ENCODE results near the gene AKAP13. TPM values are rescaled to one million over a fixed set of nuclear protein-coding genes. Genes with fewer than 3 reads are reported as not detected.

The AKAP13 gene
- total and polyA plus RNA-seq, 2 of the 13 experiments (the other 11 are each of a cell fraction or from before 2014, with no cell fraction given), result 6.7 to 27.1 TPM

DNA sequence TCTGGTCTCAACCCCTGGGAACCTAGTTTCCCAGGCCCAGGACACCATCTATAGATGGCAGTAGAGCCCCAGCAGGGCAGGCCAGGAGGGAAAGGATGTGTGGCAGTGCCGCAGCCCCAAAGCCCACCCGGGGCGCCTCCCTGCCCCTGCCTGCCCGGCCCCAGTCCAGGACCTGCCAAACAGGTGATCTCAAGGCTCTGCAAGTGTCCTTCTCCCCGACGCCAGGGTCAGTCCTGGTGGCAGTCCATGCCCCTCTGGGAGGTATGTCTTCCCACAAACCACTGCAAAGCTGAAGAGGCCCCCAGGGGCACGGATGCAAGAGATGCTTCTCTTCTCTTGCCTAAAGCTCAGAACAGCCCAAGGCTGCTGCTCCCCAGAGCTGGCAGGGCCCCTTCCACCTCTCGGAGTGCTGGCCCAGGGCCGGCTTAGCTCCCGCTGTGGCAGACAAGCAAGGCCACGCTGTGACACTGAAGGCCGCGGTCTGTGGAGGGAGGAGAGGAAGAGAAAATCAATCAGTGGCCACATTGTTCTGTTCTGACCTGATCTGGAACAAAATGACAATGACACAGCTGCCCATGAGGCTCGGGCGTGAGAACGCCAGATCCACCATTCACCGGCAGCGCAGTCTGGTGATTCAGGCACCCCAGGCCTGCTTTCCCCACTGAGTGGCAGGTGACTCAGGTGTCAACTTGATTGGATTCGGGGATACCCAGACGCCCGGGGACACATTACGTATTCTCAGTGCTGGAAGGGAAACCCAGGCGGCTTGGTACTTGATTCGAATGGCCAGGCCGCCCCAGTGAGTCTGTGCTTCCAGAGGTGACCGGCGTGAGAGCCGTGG is 380.3 kb downstream of the AKAP13 start (continued):
- TF ChIP-seq NR2C2 (CRISPR knock-in tag; IDR thresholded peaks at IDR 0.05; ENCODE audit: borderline replicate concordance), result no peak

DNA sequence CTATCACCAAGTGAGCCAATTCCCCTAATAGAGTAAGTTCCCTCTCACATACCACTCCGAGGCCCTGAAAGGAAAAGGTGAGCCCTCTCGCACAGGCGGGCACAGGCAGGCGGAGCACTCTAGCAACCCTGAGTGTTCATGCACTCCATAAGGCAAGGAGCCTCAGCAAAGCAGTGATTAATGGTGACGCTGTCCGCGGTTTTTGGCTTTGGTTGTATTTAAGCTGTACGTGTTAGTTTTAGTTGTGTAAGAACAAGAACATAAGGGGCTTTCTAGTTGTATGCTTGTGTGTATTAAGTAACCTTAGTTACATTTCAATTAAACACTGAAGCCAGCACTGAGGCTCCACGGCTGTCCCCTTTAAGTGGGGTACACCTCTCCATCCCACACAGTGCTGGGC is 381.2 kb downstream of the AKAP13 start:
- CTCF ChIA-PET (ENCODE audit: low intra/inter-chr PET ratio, low total read pairs), result no interaction called here
- TF ChIP-seq SOX5 (CRISPR knock-in tag; IDR thresholded peaks at IDR 0.05; ENCODE audit: borderline replicate concordance) (no peak), STAG1 (CRISPR knock-in tag; IDR thresholded peaks at IDR 0.05) (no peak), SCMH1 (CRISPR knock-in tag; IDR thresholded peaks at IDR 0.05; ENCODE audit: borderline replicate concordance) (no peak), ZNF646 (CRISPR knock-in tag; IDR thresholded peaks at IDR 0.05) (no peak), PAX8 (CRISPR knock-in tag; IDR thresholded peaks at IDR 0.05; ENCODE audit: borderline replicate concordance) (no peak), ATF1 (CRISPR knock-in tag; IDR thresholded peaks at IDR 0.05) (no peak), ZNF768 (CRISPR knock-in tag; IDR thresholded peaks at IDR 0.05) (no peak), DR1 (CRISPR knock-in tag; IDR thresholded peaks at IDR 0.05) (no peak), ZNF292 (CRISPR knock-in tag; IDR thresholded peaks at IDR 0.05; ENCODE audit: borderline replicate concordance, low read depth) (no peak), ATRX (CRISPR knock-in tag; IDR thresholded peaks at IDR 0.05; ENCODE audit: borderline replicate concordance) (no peak), REXO4 (CRISPR knock-in tag; IDR thresholded peaks at IDR 0.05; ENCODE audit: borderline replicate concordance) (no peak), PLSCR1 (CRISPR knock-in tag; IDR thresholded peaks at IDR 0.05; ENCODE audit: borderline replicate concordance) (no peak)

More for the DNA sequence above, 381.2 kb downstream of the AKAP13 start:
- no peak overlapping the region for H3K4me3 ChIP-seq (replicated peaks in 1 of 3; ENCODE audit: insufficient read depth in 1 of 3, low read depth in 2 of 3, low read length in 3 of 3)
- DNase-seq (ENCODE audit: low spot score) (no peak), ATAC-seq (no peak), FAIRE-seq (no peak)
- no peak overlapping the region for H3K27ac ChIP-seq (ENCODE audit: extremely low read length, insufficient read depth, low read length)
- H3K4me1 ChIP-seq (ENCODE audit: insufficient read depth, low read length), result peaks cover 19% of the 10 kb centered on the region
- POLR2A ChIA-PET, result no interaction called here
- H4K20me1 ChIP-seq (ENCODE audit: insufficient read depth, low read length), result no peaks in the 10 kb centered on the region
- no peaks in the 10 kb centered on the region for H3K27me3 ChIP-seq (ENCODE audit: control insufficient read depth in 1 of 2, insufficient read depth in 2 of 2, low read length in 2 of 2)
- peaks cover 8 to 12% of the 10 kb centered on the region in 2 experiments; a peak in 2 of 5 replicates for H3K36me3 ChIP-seq (replicated peaks in 1 of 2; ENCODE audit: control insufficient read depth in 1 of 2, insufficient read depth in 2 of 2, low read length in 2 of 2)
- no peak overlapping the region for H2AFZ ChIP-seq (ENCODE audit: low read length)
- H3K4me2 ChIP-seq (ENCODE audit: low read depth, low read length), result no peak overlapping the region
- WGBS (ENCODE audit: low lambda C conversion rate), result 99% methylated on average over 7 of the region's 9 CpGs
- intact Hi-C loops (cut with micrococcal nuclease; ENCODE audit: unreplicated experiment) (no loop called here), in situ Hi-C loops (cut with HindIII; ENCODE audit: extremely low pct_ligation_motif_present, low pct_unique_long_range_greater_than_20kb) (no loop called here)
- no TSS peak for BruUV-seq (replicated peaks)
- no peaks in the 10 kb centered on the region for H3K79me2 ChIP-seq (ENCODE audit: insufficient read depth, low read length)
- H3K9me3 ChIP-seq (ENCODE audit: low read length), result no peaks in the 10 kb centered on the region
- no peak overlapping the region for H3K9ac ChIP-seq (ENCODE audit: insufficient read depth, low read depth, low read length)
